Measurements from ENCODE around the gene IL10RB.
A peak's percentile ranks its signal among the peaks of the same experiment; 100 is the strongest.
"Not testable (repeated sequence)": the region's sequence is repeated elsewhere in the genome, so short reads cannot be mapped to it uniquely, and the experiment has no call there.

IL10RB gene

DNA sequence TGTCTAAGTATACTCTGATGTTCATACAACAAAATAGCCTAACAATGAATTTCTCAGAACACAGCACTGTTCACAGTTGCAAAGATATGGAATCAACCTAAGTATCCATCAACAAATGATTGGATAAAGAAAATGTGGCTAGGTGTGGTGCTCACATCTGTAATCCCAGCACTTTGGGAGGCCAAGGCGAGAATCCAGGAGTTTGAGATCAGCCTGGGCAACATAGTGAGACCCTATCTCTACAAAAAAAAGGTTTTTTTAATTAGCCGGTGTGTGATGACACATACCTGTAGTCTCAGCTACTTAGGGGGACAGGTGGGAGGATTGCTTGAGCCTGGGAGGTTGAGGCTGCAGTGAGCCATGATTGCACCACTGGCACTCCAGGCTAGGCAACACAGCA lies 25.8 kb upstream of the IL10RB start:
- FAIRE-seq (no peak), DNase-seq (ENCODE audit: insufficient read length, low spot score) (no peak)
- no peak for TF ChIP-seq POLR2A (IDR thresholded peaks at IDR 0.05; ENCODE audit: low read depth, low read length)
- no peak for TF ChIP-seq POU2F2 (IDR thresholded peaks at IDR 0.05; ENCODE audit: low read depth, low read length)
- no peak for TF ChIP-seq POLR2AphosphoS5 (IDR thresholded peaks at IDR 0.05; ENCODE audit: low read depth, low read length)
- TF ChIP-seq PAX5 (IDR thresholded peaks at IDR 0.05; ENCODE audit: insufficient read depth, low read length, severe bottlenecking) = no peak
- no peak for TF ChIP-seq TAF1 (IDR thresholded peaks at IDR 0.05; ENCODE audit: low read depth, low read length)
- TF ChIP-seq SPI1 (IDR thresholded peaks at IDR 0.05; ENCODE audit: low read depth, low read length) = no peak

DNA sequence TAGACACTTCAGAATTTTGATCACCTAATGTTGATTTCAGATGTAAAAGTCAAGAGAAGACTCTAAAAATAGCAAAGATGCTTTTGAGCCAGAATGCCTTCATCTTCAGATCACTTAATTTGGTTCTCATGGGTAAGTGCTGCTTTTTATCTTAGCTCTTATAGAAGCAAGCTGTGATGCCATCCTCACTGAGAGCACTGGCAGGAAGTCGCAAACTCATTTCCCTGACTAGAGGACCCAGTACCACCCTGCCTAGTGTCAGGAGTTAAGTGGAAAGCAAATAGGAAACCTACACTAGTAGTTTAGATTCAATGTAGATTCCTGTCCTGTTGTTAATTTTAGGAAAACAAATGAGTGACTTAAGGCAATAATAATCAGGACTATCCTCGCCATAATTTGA lies 24.3 kb upstream of the IL10RB start:
- FAIRE-seq = peak; percentile 13
- TF ChIP-seq POU2F2 (IDR thresholded peaks at IDR 0.05; ENCODE audit: low read depth, low read length) (no peak), TAF1 (IDR thresholded peaks at IDR 0.05; ENCODE audit: low read depth, low read length) (no peak), PAX5 (IDR thresholded peaks at IDR 0.05; ENCODE audit: insufficient read depth, low read length, severe bottlenecking) (no peak), SPI1 (IDR thresholded peaks at IDR 0.05; ENCODE audit: low read depth, low read length) (no peak), POLR2A (IDR thresholded peaks at IDR 0.05; ENCODE audit: low read depth, low read length) (no peak), POLR2AphosphoS5 (IDR thresholded peaks at IDR 0.05; ENCODE audit: low read depth, low read length) (no peak)
- no peak for DNase-seq (ENCODE audit: insufficient read length, low spot score)

GRCh38 chr21:33242846-33243245 lies 23.3 kb upstream of the IL10RB start:
- DNase-seq (ENCODE audit: insufficient read length, low spot score); FAIRE-seq: not testable (repeated sequence)

GRCh38 chr21:33244082-33244778 lies 21.9 kb upstream of the IL10RB start:
- DNase-seq (ENCODE audit: insufficient read length, low spot score) (no peak), FAIRE-seq (no peak)
- TF ChIP-seq SPI1 (IDR thresholded peaks at IDR 0.05; ENCODE audit: low read depth, low read length) (no peak), TAF1 (IDR thresholded peaks at IDR 0.05; ENCODE audit: low read depth, low read length) (no peak), POLR2A (IDR thresholded peaks at IDR 0.05; ENCODE audit: low read depth, low read length) (no peak), POU2F2 (IDR thresholded peaks at IDR 0.05; ENCODE audit: low read depth, low read length) (no peak)

GRCh38 chr21:33244779-33245105 lies 21.4 kb upstream of the IL10RB start:
- DNase-seq (ENCODE audit: insufficient read length, low spot score) (no peak), FAIRE-seq (no peak)
- TF ChIP-seq POU2F2 (IDR thresholded peaks at IDR 0.05; ENCODE audit: low read depth, low read length) (no peak), SPI1 (IDR thresholded peaks at IDR 0.05; ENCODE audit: low read depth, low read length) (peak; percentile 39; the same call in 1 of the 2 replicates)

- no peak for FAIRE-seq
- TF ChIP-seq PAX5 (IDR thresholded peaks at IDR 0.05; ENCODE audit: insufficient read depth, low read length, severe bottlenecking) (no peak), POU2F2 (IDR thresholded peaks at IDR 0.05; ENCODE audit: low read depth, low read length) (no peak), POLR2A (IDR thresholded peaks at IDR 0.05; ENCODE audit: low read depth, low read length) (no peak)
- no peak for DNase-seq (ENCODE audit: insufficient read length, low spot score)
Observed at GRCh38 chr21:33245289-33245918, 20.8 kb upstream of the IL10RB start.

- FAIRE-seq (no peak), DNase-seq (ENCODE audit: insufficient read length, low spot score) (no peak)
- TF ChIP-seq TAF1 (IDR thresholded peaks at IDR 0.05; ENCODE audit: low read depth, low read length) = no peak
- TF ChIP-seq PAX5 (IDR thresholded peaks at IDR 0.05; ENCODE audit: insufficient read depth, low read length, severe bottlenecking) = no peak
- no peak for TF ChIP-seq POU2F2 (IDR thresholded peaks at IDR 0.05; ENCODE audit: low read depth, low read length)
- TF ChIP-seq POLR2AphosphoS5 (IDR thresholded peaks at IDR 0.05; ENCODE audit: low read depth, low read length) = no peak
- TF ChIP-seq POLR2A (IDR thresholded peaks at IDR 0.05; ENCODE audit: low read depth, low read length) = no peak
- no peak for TF ChIP-seq SPI1 (IDR thresholded peaks at IDR 0.05; ENCODE audit: low read depth, low read length)
Observed at GRCh38 chr21:33246506-33246905, 19.7 kb upstream of the IL10RB start.

DNA sequence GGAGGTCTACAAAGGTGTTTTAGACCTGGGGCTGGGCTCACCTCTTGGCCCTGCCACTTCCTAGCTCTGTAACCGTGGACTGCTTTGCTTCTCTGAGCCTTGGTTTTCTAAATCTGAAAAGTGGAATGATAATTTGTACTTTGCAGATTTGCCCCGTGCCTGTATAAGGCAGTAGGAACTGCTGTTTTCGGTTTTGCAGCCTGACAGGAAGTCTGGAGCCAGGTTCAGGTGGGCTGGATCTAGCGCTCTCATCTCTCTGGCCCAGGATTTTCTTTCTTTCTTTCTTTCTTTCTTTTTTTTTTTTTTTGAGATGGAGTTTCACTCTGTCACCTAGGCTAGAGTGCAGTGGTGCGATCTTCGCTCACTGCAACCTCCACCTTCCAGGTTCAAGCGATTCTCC lies 19.2 kb upstream of the IL10RB start:
- FAIRE-seq (no peak), DNase-seq (ENCODE audit: insufficient read length, low spot score) (no peak)
- TF ChIP-seq SPI1 (IDR thresholded peaks at IDR 0.05; ENCODE audit: low read depth, low read length) (no peak), PAX5 (IDR thresholded peaks at IDR 0.05; ENCODE audit: insufficient read depth, low read length, severe bottlenecking) (no peak), POU2F2 (IDR thresholded peaks at IDR 0.05; ENCODE audit: low read depth, low read length) (no peak), POLR2A (IDR thresholded peaks at IDR 0.05; ENCODE audit: low read depth, low read length) (no peak), POLR2AphosphoS5 (IDR thresholded peaks at IDR 0.05; ENCODE audit: low read depth, low read length) (no peak), TAF1 (IDR thresholded peaks at IDR 0.05; ENCODE audit: low read depth, low read length) (no peak)

- FAIRE-seq = no peak
- no peak for TF ChIP-seq POLR2AphosphoS5 (IDR thresholded peaks at IDR 0.05; ENCODE audit: low read depth, low read length)
- TF ChIP-seq PAX5 (IDR thresholded peaks at IDR 0.05; ENCODE audit: insufficient read depth, low read length, severe bottlenecking) = no peak
- TF ChIP-seq POU2F2 (IDR thresholded peaks at IDR 0.05; ENCODE audit: low read depth, low read length) = no peak
- TF ChIP-seq POLR2A (IDR thresholded peaks at IDR 0.05; ENCODE audit: low read depth, low read length) = no peak
- TF ChIP-seq TAF1 (IDR thresholded peaks at IDR 0.05; ENCODE audit: low read depth, low read length) = no peak
- TF ChIP-seq SPI1 (IDR thresholded peaks at IDR 0.05; ENCODE audit: low read depth, low read length) = no peak
- DNase-seq (ENCODE audit: insufficient read length, low spot score) = no peak
Observed at GRCh38 chr21:33247599-33247998, 18.6 kb upstream of the IL10RB start.

GRCh38 chr21:33249331-33250002 lies 16.7 kb upstream of the IL10RB start:
- DNase-seq (ENCODE audit: insufficient read length, low spot score) = no peak
- no peak for TF ChIP-seq SPI1 (IDR thresholded peaks at IDR 0.05; ENCODE audit: low read depth, low read length)
- no peak for FAIRE-seq
